Measurements from ENCODE around the gene MYLK.

MYLK gene

GRCh38 chr3:123621850-123622189, 262.3 kb downstream of the MYLK start:
- TF ChIP-seq, protein P1, sequence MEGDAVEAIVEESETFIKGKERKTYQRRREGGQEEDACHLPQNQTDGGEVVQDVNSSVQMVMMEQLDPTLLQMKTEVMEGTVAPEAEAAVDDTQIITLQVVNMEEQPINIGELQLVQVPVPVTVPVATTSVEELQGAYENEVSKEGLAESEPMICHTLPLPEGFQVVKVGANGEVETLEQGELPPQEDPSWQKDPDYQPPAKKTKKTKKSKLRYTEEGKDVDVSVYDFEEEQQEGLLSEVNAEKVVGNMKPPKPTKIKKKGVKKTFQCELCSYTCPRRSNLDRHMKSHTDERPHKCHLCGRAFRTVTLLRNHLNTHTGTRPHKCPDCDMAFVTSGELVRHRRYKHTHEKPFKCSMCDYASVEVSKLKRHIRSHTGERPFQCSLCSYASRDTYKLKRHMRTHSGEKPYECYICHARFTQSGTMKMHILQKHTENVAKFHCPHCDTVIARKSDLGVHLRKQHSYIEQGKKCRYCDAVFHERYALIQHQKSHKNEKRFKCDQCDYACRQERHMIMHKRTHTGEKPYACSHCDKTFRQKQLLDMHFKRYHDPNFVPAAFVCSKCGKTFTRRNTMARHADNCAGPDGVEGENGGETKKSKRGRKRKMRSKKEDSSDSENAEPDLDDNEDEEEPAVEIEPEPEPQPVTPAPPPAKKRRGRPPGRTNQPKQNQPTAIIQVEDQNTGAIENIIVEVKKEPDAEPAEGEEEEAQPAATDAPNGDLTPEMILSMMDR (IDR thresholded peaks at IDR 0.05) = no peak
- no peak overlapping the region for H3K4me3 ChIP-seq (ENCODE audit: low read depth in 1 of 2, low read length in 1 of 2)
- peaks cover 7 to 10% of the 10 kb centered on the region in 2 experiments for H3K4me1 ChIP-seq (ENCODE audit: control insufficient read depth in 1 of 2, insufficient read depth in 1 of 2, low read depth in 1 of 2, low read length in 1 of 2)
- no peaks in the 10 kb centered on the region for H3K27me3 ChIP-seq
- H3K27ac ChIP-seq = no peak overlapping the region
- no peaks in the 10 kb centered on the region for H3K9me3 ChIP-seq
- no peaks in the 10 kb centered on the region for H3K36me3 ChIP-seq

DNA sequence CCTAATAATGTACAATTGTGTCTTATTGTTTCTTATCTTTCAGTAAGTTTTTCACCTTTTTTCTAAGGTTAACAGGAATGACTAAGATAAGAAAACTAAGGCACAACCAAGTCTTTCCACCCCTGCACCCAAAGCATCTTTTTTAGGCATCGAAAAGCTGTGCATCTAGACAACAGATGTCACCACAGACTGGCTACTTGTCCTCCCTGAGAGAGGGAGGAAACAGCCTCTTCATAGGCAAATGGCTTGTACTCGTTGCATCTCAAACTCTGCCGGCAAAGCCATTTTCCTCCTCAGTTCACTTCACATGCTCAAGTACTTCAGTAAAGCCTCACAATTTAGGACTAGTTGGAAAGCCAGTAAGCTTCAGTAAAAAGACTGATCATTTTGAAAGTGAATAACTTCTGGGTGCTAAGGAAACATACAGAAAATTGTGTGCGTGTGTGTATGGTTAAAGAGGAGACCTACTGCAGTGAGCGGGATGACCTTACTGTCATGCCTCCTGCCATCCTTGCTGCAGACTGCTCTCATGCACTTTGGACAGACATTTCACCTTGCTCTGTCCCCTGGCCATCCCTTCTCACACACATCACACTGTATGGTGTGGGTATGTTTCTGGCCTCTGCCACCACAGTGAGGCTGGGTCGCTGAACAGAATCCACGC, 262.8 kb downstream of the MYLK start:
- Histone ChIP-seq H3K4me1 (ENCODE audit: control insufficient read depth in 1 of 2, insufficient read depth in 1 of 2, low read depth in 1 of 2, low read length in 1 of 2) (peaks cover 7 to 10% of the 10 kb centered on the region in 2 experiments), H3K27me3 (no peaks in the 10 kb centered on the region)

GRCh38 chr3:123620343-123620742, 263.8 kb downstream of the MYLK start:
- Histone ChIP-seq H3K4me1 (ENCODE audit: control insufficient read depth in 1 of 2, insufficient read depth in 1 of 2, low read depth in 1 of 2, low read length in 1 of 2) (peaks cover 7 to 10% of the 10 kb centered on the region in 2 experiments), H3K27me3 (no peaks in the 10 kb centered on the region), H3K9me3 (no peaks in the 10 kb centered on the region), H3K4me3 (ENCODE audit: low read depth in 1 of 2, low read length in 1 of 2) (no peak overlapping the region), H3K27ac (no peak overlapping the region), H3K36me3 (no peaks in the 10 kb centered on the region)
- TF ChIP-seq, protein P1 (IDR thresholded peaks at IDR 0.05) = no peak

More for the DNA sequence above, 262.8 kb downstream of the MYLK start:
- no peak overlapping the region for H3K27ac ChIP-seq
- TF ChIP-seq, protein P1 (IDR thresholded peaks at IDR 0.05) = no peak
- no peaks in the 10 kb centered on the region for H3K36me3 ChIP-seq
- H3K4me3 ChIP-seq (ENCODE audit: low read depth in 1 of 2, low read length in 1 of 2) = no peak overlapping the region
- H3K9me3 ChIP-seq = no peaks in the 10 kb centered on the region

DNA sequence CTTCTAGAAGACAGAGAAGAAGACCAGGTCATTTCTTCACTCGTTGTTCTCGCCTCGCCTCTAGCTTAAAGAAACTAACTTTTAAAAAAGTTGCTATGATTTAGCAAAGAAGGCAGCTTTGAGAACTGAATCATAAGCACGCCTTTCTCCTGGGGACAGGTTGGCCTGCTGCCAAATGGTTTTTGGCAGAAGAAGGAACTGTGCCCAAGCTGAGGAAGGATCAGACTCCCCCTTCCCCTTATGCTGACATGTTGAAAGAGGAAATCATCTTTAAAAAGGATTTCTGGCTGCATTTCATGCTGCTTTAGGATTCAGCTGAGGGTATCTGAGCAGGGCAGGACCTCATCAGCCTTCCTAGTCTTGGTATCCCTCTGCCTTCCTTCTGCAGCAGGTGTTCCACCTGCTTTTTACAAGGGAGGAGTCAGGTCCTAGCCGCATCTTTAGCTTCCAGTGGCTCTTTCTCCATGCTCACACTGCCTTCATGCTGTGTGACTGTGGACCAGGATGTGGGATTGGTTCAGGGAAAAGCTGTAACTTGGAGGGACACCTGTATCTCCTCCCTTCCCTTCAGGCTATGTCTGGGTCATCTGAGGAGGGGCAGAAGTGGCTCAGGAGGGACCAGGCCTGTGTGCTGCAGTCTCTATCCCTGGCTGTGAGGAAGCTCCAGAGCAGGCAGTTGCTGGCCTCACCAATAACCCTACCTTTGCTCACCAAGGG, 265.2 kb downstream of the MYLK start:
- Histone ChIP-seq H3K27me3 (no peaks in the 10 kb centered on the region), H3K9me3 (no peaks in the 10 kb centered on the region), H3K4me1 (ENCODE audit: control insufficient read depth in 1 of 2, insufficient read depth in 1 of 2, low read depth in 1 of 2, low read length in 1 of 2) (peaks cover 7 to 10% of the 10 kb centered on the region in 2 experiments), H3K36me3 (no peaks in the 10 kb centered on the region), H3K27ac (no peak overlapping the region), H3K4me3 (ENCODE audit: low read depth in 1 of 2, low read length in 1 of 2) (no peak overlapping the region)
- TF ChIP-seq, protein P1 (IDR thresholded peaks at IDR 0.05) = no peak

- Histone ChIP-seq H3K36me3 (no peaks in the 10 kb centered on the region), H3K27ac (no peak overlapping the region), H3K4me1 (ENCODE audit: control insufficient read depth in 1 of 2, insufficient read depth in 1 of 2, low read depth in 1 of 2, low read length in 1 of 2) (peaks cover 7 to 10% of the 10 kb centered on the region in 2 experiments), H3K27me3 (no peaks in the 10 kb centered on the region), H3K9me3 (no peaks in the 10 kb centered on the region), H3K4me3 (ENCODE audit: low read depth in 1 of 2, low read length in 1 of 2) (no peak overlapping the region)
- TF ChIP-seq, protein P1 (IDR thresholded peaks at IDR 0.05) = no peak
Measured at GRCh38 chr3:123618076-123618708, 265.9 kb downstream of the MYLK start.
